GM19397 (cell line): ENCODE results near the gene ANKRD27.

ENCODE experiments used
- ATAC-seq: cut with Tn5 transposase; IDR thresholded peaks from one replicate; pipeline ENCODE4 v1.9.1; 2021; ENCODE audit warnings: mild to moderate bottlenecking, moderate library complexity; ENCODE audit not compliant: unreplicated experiment

Gene ANKRD27

DNA sequence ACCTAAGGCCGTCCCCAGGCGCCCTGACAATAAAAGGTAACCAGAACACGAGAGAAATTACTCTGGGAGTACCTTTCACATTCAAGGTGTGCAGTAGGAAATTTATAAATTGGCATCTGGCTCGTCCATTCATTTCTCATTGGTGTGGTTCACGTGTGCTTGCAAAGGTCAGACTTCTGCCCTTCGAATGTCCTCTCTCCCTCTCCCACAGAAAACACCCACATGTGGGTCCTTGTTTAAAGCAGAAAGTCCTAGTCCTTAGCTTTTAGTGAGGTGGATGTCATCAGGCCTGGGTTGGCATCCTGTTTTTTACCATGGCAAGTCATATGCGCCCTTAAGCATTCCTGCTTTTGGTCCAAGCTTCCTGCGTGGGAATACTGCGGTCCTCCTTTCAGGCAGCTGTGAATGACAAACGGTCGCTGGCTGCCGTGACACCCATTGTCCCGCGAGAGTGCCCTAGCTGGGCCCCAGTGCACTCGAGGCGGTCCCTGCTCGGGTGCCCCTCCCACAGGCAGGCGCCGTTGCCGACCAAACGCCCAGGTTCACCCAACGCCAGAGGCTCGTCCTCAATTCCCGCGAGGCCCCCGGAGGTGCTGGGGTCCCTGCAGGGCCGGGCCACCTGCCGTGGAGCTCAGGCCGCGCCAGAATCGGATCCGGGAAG is 16.4 kb upstream of the ANKRD27 start, which contains the start of gene NUDT19:
TSS of gene NUDT19 (plus strand) at position 531 of the 661 bp plus-strand sequence. CDS start 140 bp downstream, outside the sequence.
- peak; percentile 87 for ATAC-seq

DNA sequence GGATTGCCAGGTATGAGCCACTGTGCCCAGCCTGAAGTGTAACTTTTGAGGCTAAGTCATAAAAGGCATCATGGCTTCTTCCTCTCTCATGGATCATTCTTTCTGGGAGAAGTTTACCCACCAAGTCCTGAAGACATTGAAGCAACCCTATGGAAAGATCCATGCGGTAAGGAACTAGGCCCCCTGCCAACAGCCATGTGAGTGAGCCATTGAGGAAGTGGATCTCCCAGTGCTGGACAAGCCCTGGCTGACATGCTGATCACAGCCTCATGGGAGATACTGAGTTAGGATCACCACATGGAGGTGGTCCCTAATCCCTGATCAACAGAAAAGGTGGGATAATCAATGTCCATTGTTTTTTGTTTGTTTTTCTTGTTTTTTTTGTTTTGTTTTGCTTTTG is 13.3 kb upstream of the ANKRD27 start:
- ATAC-seq: no peak

DNA sequence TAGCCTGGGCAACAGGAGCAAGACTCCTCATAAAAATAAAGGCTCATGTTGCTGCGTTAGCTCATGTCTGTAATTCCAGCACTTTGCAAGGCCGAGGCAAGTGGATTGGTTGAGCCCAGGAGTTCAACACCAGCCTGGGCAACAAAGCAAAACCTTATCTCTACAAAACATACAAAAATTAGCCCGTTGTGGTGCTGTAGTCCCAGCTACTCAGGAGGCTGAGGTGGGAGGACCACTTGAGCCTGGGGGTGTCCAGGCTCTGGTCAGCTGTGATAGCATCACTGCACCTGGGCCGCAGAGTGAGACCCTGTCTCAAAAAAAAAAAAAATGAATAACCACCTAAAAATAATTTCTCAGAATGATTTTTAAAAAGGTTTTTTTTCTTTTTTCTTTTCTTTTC is 12.7 kb upstream of the ANKRD27 start:
- no peak for ATAC-seq

DNA sequence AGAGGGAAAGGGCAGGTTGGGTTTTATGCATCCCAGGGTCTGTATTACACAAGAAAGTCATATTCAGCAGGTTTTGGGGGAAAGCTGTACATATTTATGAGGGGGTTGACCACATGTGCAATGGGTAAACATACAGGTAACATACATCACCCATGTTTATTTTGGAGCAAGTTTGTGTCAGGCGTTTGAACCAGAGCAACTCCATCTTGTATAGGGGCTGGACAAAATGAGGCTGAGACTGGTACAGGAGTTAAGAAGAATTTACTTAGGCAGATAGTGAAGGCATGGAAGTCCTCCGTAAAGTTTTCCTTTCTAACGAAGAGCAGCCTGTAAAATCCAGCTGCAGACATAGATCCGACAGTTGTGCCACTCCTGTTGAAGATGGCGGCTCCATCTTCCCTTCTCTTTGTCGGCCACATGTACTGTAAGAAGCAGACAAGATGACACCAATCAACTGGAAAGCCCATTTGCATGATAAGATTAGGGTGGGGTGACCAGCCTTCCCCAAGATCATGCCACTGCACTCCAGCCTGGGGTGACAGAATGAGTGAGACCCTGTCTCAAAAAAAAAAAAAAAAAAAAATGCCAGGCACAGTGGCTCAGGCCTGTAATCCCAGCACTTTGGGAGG is 12.0 kb upstream of the ANKRD27 start:
- no peak for ATAC-seq

DNA sequence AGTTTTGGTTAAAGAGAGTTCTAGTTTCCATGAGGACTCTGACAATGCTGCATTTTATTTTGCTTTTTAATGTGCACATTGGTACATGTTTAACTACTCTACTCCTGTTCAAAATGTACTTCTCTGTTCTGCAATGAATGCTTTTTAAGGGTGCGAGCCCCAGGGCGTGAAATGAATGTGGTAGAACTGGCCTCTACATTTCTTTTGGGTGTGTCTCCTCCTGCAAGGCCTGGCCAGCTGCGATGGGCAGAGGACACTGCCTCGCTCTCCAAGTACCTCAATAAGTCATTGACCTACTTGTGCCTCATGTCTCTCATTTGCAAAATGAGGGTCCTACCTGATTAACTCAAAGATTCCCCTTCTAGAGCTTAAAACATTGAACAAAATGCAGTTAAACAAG is 7.3 kb upstream of the ANKRD27 start:
- ATAC-seq: no peak

DNA sequence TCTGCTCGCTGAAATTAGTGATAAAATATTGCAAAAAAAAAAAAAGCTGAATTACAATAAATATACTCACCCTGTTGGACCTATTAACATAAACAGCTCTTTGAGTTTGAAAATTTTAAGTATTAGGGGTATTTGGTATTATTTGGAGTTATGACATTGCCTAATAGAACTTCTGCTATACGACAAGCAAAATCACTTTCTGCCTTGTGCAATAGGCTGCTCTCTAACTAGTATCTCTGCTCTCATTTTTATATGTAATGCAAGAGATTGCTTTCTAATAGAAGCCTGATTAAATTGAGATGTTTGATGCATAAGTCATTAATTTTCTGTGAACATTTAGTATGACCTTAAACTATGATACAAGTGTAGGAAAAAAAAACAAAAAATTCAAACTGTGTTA is 6.0 kb upstream of the ANKRD27 start:
- no peak for ATAC-seq

DNA sequence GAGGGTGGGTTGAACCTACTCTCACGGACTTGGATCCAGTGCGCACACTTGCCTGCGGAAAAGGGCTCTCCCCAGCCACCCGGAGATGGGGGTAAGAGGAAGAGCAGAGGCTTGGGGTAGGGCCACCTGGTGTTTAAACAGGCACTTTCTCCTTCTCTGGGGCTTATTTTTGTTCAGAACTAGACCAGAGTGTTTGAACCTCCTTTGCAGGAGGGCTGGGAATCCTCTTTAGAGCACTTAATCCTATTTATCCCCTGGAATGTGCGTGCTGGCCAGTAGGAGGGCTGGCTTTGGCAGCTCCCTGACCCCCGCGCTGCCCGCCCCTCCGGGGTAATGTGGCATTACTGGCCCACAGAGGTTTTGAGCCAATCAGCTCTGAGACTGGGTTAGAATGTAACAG is 2.7 kb upstream of the ANKRD27 start:
- ATAC-seq: no peak

DNA sequence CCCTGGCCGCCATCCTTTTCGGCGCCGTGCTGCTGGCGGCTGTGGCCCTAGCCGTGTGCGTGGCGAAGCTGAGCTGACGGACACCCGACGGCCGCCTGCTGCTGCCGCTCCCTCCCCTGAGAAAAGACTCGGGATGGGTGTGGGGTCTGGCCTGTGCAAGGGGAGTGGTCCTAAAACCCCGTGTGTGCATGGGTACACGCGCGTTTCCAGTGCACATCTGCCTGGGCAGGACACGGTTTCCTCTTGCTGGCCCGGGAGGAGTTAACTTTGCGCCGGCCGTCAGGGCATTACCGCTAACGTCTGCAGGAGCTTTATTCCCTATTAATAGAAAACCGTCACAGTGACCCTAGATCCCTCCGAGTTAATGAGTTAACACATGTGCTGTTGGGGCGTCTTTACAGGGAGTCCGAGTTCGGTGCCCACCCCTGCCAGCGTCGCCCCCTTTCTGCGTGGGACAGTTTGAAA is 1.9 kb upstream of the ANKRD27 start:
- no peak for ATAC-seq

DNA sequence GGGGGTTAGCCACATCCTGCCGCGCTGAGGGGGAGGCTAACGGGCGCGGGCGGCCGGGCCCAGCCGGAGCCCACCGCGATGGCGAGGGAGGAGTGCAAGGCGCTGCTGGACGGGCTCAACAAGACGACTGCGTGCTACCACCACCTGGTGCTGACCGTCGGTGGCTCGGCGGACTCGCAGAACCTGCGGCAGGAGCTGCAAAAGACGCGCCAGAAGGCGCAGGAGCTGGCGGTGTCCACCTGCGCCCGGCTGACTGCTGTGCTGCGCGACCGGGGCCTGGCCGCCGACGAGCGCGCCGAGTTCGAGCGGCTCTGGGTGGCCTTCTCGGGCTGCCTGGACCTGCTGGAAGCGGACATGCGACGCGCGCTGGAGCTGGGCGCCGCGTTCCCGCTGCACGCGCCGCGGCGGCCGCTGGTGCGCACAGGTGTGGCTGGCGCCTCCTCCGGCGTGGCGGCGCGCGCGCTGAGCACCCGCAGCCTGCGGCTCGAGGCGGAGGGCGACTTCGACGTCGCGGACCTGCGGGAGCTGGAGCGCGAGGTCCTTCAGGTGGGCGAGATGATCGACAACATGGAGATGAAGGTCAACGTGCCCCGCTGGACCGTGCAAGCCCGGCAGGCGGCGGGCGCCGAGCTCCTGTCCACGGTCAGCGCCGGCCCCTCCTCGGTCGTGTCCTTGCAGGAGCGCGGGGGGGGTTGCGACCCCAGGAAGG is 1.4 kb upstream of the ANKRD27 start:
- ATAC-seq: no peak

DNA sequence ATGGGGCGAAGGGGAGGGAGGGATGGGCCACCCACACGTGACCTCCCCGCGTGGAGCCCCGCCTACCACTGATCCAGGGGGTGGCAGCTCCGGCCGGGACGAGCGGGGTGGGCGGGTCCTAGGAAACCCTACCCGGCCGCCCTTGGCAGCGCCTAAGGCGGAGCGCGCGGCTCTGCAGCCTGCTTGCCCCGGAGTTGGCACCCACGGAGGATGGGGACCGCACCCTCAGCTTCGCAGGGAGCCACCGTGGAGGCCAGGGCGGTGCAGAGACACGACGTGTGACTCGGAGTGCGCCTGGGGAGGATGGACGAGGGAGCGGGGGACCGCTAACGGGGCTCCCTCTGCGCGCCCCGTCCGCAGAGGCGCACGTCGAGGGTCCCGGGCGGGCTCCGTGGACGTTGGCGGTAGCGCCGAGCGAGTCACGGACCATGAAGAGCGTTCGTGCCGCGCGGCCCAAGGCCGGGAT is 773 bp upstream of the ANKRD27 start, which contains the start of gene RGS9BP:
TSS of gene RGS9BP (plus strand) at position 129 of the 466 bp plus-strand sequence. CDS start 416 bp downstream, outside the sequence.
- ATAC-seq: no peak

DNA sequence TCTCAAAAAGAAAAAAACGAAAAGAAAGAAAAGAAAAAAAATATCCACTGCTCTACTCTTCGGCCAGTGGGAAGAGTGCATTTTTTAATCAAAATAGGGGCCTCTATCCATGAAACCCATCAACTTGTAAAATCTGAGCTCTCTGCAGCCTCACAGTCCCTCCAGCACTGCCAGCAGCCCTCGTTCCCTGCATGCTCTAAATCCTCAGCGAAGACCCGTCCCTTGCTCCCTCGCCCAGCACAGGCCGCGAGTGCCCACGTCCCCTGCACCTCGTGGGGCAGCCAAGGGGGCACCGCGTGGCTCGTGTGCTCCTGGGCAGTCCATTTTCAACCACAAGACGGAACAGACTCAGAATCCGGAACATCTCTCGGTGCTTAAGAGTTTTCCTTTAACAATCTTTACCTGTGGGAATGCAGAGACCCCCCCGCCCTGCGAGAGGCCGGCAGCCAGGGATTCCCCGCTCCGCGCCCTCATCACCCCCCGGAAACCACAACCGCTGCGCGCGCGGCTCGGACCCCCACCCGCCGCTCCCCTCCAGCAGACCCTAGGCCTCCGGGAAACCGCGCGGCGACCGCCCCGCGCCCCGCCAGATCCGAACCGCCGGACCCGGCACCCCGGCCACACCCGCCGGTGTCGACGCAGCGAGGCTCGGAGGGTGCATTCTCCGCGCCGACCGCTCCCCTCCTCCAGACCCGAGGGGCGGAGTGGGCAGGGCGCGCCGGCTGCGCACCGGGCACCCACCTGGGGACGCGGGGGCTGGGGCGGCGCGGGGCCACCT is 638 bp downstream of the ANKRD27 start:
- ATAC-seq: no peak

DNA sequence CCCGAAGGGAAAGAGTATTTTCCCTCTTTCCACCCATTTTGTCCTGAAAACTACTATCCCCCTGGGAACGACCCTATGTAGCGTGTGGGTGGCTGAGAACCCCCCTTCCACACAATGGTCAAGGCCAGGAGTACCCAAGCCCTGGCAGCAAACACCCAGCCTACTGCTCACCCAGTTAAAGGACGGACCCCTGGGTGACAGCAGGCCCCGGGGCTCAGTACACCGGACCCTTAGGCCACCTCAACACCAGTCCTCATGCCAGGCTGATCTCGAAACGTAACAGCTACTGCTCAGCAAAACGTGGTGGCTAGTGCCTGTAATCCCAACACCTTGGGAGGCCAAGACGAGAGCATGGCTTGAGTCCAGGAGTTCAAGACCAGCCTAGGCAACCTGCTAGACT is 1.4 kb downstream of the ANKRD27 start:
- ATAC-seq: no peak

DNA sequence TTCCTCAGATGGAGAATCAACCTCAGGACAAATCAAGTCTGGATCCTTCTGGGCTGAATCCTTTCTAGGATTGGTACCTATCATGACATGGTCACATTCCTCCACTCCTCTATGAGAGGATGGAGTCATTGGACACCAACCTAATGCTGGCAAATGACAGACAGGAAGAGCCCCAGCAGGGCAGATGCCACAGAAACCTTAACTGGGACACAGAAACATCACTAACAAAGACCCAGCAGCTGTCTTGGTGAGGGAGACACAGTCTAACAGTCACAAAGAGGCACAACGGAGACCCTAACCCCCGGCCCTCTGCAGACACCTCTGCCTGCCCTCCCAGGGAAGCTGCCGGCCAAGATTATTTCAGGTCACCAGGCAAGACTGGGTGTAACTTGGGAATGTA is 2.1 kb downstream of the ANKRD27 start:
- no peak for ATAC-seq

DNA sequence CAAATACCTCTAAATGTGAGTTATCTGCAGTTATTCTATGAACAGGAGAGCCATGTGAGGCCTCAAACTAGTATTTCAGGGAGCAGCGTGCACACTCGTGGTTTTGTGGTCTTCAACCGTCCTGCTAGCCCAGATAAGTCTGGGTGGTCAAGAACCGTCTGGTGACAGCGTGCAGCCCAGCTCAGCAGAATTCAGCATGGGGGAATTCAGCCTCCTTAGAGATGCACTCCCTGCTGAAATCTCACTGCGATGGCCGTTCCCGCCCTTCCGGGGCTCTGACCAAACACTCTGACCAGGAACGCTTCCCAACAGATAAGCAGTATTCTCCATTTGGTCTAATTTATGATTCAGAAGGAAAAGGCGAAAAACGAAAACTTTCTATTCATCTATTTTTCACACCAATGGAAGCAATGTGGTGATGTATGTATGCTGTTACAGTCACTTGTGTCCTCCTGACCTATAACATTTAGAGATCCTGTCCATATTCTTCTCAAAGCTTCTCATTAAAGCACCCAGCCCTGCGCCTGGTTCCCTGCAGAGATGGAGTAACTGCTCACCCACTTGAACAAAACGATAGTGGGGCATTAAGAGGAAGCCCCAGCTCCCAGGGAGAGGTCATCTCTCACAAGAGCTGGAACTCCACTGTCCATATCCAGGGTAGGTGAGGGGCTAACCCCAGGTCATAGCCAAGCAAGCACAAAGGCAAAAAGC is 2.9 kb downstream of the ANKRD27 start:
- ATAC-seq: no peak

DNA sequence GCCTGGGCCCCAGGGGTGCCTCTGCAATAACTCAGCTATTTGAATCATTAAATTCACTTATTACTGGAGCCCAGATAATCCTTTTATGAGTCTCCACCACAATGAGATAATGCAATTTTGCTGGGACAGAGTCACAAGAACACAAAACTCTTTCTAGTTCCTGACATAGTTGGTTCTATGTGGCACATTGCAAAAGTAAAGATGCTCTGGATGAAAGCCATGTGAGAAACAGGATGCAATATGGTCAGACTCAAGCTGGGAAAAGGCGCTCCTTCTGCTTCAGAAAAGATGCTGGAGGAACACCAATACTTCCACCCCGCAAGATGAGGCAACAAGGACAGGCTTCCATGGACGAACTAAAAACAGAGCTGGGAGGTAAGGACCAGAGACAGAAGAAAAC is 5.7 kb downstream of the ANKRD27 start:
- no peak for ATAC-seq

DNA sequence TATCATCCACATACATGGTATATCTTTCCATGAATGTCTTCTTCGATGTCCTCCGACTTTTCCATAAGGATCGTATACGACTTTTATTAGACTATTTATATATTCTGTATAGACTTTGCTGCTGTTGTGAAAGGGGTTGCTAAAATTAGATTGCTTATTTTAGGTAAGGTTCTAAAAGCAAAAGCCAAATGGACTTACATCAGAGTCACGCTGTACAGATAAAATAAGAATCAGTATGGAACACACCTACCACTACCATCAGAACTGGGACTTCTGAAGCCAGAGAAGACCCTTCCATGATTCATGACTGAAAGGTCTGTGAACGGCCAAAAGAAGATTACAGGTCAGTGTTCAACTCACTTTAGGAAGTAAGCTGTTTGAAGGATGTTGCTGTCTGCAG is 8.9 kb downstream of the ANKRD27 start:
- no peak for ATAC-seq

DNA sequence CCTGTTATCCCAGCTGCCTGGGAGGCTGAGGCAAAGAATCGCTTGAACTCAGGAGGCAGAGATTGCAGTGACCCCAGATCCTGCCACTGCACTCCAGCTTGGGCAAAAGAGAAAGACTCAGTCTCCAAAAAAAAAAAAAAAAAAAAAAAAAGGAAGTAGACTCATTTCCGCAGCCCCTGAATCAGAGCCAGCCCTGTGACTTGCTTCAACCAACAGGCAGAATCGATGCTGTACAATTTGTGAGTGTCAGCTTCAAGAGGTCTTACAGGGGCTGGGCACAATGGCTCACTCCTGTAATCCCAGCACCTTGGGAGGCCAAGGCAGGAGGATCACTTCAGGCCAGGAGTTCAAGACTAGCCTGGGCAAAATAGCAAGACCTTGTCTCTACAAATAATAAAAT is 12.8 kb downstream of the ANKRD27 start:
- ATAC-seq: no peak

DNA sequence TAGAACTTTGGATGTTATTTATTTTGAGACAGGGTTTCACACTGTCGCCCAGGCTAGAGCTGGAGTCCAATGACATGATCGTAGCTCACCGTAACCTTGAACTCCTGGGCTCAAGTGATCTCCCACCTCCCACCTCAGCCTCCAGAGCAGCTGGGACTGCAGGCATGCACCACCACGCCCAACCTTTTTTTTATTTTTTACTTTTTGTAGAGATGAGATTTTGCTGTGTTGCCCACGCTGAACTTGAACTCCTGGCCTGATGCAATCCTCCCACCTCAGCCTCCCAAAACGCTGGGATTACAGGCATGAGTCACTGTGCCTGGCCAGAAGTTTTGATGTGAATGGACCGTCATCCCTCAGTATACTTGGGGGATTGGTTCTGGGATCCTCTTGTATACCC is 13.7 kb downstream of the ANKRD27 start:
- no peak for ATAC-seq

DNA sequence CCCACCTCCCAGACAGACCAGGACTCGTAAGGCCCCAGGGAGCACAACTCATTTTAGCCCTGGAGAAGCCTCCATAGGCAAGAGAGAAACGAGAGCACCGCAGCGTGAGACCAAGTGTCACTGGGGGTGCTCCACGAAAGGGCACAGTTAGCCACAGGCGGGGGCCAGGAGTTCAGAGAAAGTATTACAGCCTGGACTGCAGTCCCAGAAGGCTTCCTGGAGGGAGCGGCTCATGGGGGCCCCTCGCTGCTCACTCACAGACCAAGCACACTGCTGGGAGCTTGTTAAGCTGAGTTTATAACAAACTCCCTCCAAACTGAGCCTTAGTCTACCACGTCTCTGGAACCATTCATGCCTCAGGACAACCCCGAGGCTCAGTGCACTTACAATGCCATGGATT is 16.5 kb downstream of the ANKRD27 start:
- ATAC-seq: no peak

DNA sequence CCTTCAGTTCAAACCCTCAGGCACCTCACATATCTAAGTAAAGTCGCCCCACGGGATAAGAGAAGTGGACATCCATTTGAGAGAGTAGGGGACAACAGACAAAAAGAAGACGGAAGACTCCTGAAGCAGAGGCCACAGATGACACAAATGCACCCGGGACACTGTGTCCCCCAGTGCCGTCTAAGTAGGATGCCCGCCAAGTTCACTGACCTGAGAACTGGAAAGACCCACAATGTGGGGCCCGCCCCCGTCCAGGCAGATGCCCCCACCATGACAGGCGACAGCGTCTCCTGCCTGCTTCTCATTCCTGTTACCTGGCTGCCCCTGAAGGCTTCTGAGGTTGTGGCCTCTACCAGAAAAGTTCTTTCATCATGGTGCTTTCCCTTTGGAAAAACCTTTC is 16.9 kb downstream of the ANKRD27 start:
- no peak for ATAC-seq
